Measurements from ENCODE around the gene CD2. TPM values are rescaled to one million over a fixed set of nuclear protein-coding genes. Genes with fewer than 3 reads are reported as not detected.

CD2 gene
- total RNA-seq, 4 donors from 2014 or later: 0.42 to 4.3 (median 0.90) TPM

- Histone ChIP-seq H3K4me1 (peaks cover 0 to 5% (median 4%) of the 10 kb centered on the region in 4 donors), H3K27me3 (no peaks in the 10 kb centered on the region), H3K9me3 (no peaks in the 10 kb centered on the region), H3K36me3 (no peaks in the 10 kb centered on the region), H3K27ac (replicated peaks in 1 of 4) (no peak overlapping the region), H3K4me3 (no peak overlapping the region)
- WGBS: 84% methylated on average over 3 of the region's 3 CpGs
- no peak for DNase-seq (ENCODE audit: extremely low spot score)
- intact Hi-C loops (cut with DNase I): no loop called here
- TF ChIP-seq POLR2A (IDR thresholded peaks at IDR 0.05; ENCODE audit: low read depth) (no peak), EP300 (IDR thresholded peaks at IDR 0.05) (no peak), CTCF (IDR thresholded peaks at IDR 0.05) (no peak), POLR2AphosphoS5 (IDR thresholded peaks at IDR 0.05) (no peak)
Observed at GRCh38 chr1:116716391-116716790, 37.8 kb upstream of the CD2 start.

DNA sequence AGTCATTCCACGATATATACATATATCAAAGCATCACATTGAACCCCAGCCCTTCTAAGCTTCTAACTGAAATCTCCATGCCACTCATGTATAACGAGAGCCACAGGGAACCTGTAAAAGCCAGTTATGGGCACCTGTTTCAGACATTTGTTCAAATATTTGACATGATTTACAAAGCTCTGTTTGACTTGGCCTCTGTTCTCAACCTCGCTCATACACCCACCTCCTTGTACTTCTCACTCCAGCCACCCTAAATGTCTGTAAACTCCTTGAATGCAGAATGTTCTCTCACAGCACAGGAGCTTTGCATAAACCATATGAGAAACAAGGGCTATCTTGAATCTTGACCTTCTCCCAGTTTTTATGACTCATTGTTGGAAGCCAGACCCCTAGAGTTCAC lies 36.9 kb upstream of the CD2 start:
- TF ChIP-seq POLR2AphosphoS5 (IDR thresholded peaks at IDR 0.05): no peak
- intact Hi-C loops (cut with DNase I): no loop called here
- Histone ChIP-seq H3K4me1 (no peaks in the 10 kb centered on the region), H3K9me3 (no peaks in the 10 kb centered on the region), H3K27me3 (no peaks in the 10 kb centered on the region), H3K27ac (replicated peaks in 1 of 4) (no peak overlapping the region), H3K36me3 (no peaks in the 10 kb centered on the region), H3K4me3 (no peak overlapping the region)
- no peak for DNase-seq (ENCODE audit: extremely low spot score)
- WGBS: 96% methylated on average over 3 of the region's 3 CpGs

DNA sequence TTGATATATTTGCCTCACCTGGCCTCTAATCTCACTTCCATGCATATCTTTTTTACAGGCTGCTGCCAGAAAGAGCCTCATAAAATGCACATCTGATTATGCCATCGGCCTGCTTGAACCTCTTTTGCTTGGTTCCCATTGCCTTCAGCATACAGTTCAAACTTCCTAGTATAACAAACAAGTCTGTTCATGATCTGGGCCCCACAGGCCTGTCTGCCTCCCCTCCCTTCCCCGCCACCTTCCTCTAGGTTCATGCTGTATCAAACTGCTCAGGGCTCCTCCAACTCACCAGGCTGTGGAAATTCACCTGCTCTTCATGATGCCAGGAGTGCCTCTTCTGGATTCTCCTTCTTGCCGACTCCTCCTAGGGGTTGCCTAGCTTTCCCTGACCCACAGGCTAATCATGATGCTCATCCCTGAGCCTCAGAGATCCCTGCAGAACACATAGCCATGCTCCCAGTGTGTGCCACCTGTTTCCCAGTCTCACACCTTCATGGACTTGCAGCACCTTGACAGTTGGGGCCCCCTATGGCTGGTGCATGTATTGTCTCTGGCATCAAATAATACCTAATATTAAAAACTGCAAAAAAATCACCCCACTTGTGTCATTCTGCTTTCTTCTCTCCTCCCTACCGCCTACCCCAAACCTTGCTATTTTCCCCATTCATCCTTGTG lies 33.7 kb upstream of the CD2 start:
- WGBS: 96% methylated on average over 4 of the region's 4 CpGs

GRCh38 chr1:116721039-116721405 lies 33.2 kb upstream of the CD2 start:
- no peaks in the 10 kb centered on the region for H3K36me3 ChIP-seq
- 93% methylated on average over 5 of the region's 5 CpGs for WGBS
- TF ChIP-seq POLR2A (IDR thresholded peaks at IDR 0.05; ENCODE audit: low read depth): no peak
- no peak for TF ChIP-seq EP300 (IDR thresholded peaks at IDR 0.05)
- TF ChIP-seq CTCF (IDR thresholded peaks at IDR 0.05): no peak
- no peak for TF ChIP-seq POLR2AphosphoS5 (IDR thresholded peaks at IDR 0.05)
- no peak overlapping the region for H3K4me3 ChIP-seq
- H3K9me3 ChIP-seq: no peaks in the 10 kb centered on the region
- no peak for DNase-seq (ENCODE audit: extremely low spot score)
- no peaks in the 10 kb centered on the region for H3K4me1 ChIP-seq
- intact Hi-C loops (cut with DNase I): no loop called here
- H3K27ac ChIP-seq (replicated peaks in 1 of 4): no peak overlapping the region
- no peaks in the 10 kb centered on the region for H3K27me3 ChIP-seq

More for the DNA sequence above, 33.7 kb upstream of the CD2 start:
- H3K9me3 ChIP-seq: no peaks in the 10 kb centered on the region
- H3K27me3 ChIP-seq: no peaks in the 10 kb centered on the region
- H3K36me3 ChIP-seq: no peaks in the 10 kb centered on the region
- no peaks in the 10 kb centered on the region for H3K4me1 ChIP-seq
- no peak for DNase-seq (ENCODE audit: extremely low spot score)
- H3K27ac ChIP-seq (replicated peaks in 1 of 4): no peak overlapping the region
- H3K4me3 ChIP-seq: no peak overlapping the region
- TF ChIP-seq POLR2A (IDR thresholded peaks at IDR 0.05; ENCODE audit: low read depth) (no peak), EP300 (IDR thresholded peaks at IDR 0.05) (no peak), CTCF (IDR thresholded peaks at IDR 0.05) (no peak), POLR2AphosphoS5 (IDR thresholded peaks at IDR 0.05) (no peak)
- intact Hi-C loops (cut with DNase I): no loop called here

GRCh38 chr1:116721451-116722007 lies 32.7 kb upstream of the CD2 start:
- H3K27ac ChIP-seq (replicated peaks in 1 of 4): no peak overlapping the region
- DNase-seq (ENCODE audit: extremely low spot score): no peak
- 89% methylated on average over 3 of the region's 4 CpGs for WGBS
- no peak overlapping the region for H3K4me3 ChIP-seq
- H3K9me3 ChIP-seq: no peaks in the 10 kb centered on the region
- TF ChIP-seq EP300 (IDR thresholded peaks at IDR 0.05) (no peak), POLR2AphosphoS5 (IDR thresholded peaks at IDR 0.05) (no peak), POLR2A (IDR thresholded peaks at IDR 0.05; ENCODE audit: low read depth) (no peak), CTCF (IDR thresholded peaks at IDR 0.05) (no peak)
- intact Hi-C loops (cut with DNase I): no loop called here
- no peaks in the 10 kb centered on the region for H3K4me1 ChIP-seq
- no peaks in the 10 kb centered on the region for H3K36me3 ChIP-seq
- H3K27me3 ChIP-seq: no peaks in the 10 kb centered on the region

All from esophagus muscularis mucosa (tissue), 4 donors.